GM18867 (cell line): ENCODE data around the gene TMEM203.
A peak's percentile ranks its signal among the peaks of the same experiment; 100 is the strongest.

Source experiments
- ATAC-seq: cut with Tn5 transposase; IDR thresholded peaks from one replicate; pipeline ENCODE4 v1.9.1; 2021; ENCODE audit warnings: mild to moderate bottlenecking, moderate library complexity; ENCODE audit not compliant: unreplicated experiment

Gene TMEM203

DNA sequence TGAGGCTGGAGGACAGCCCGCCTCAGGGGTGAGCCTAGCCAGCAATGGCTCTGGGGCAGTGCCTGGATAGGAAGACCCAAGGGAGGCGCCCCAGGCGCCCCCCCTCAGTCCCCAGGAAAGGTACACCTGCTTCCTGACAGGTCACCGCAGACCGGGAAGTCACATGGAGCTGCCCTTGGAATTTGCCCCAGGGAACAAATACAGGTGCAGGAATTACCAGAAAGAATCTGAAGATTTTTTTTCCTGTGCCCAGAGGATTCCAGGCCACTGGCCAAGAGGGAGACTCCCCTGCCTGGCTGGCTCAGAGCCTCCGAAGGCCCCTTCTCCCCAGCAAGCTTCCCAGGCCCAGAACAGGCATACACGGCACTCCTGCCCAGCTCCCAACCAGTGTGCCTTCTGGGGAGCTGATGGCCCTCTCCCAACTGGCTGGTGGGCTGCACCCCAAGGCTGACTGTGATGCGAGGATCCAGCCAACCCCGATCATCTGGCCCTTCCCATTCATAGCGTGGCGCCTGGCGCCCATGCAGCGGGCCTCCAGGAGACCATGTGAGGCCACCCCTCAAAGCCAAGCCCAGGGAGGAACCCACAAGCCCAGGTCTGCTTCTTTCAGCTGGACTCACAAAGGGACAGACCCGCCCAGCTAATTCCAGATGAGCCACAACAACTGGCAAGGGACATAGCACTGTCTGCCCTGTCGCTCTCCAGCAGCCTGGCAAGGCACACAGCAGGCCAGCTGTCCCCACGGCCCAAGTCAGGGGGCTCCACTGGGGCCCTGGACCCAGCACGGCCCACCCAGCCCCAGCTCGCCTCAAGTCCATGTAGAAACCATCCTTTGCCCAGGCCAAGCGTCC is 7.2 kb downstream of the TMEM203 start:
- no peak for ATAC-seq

DNA sequence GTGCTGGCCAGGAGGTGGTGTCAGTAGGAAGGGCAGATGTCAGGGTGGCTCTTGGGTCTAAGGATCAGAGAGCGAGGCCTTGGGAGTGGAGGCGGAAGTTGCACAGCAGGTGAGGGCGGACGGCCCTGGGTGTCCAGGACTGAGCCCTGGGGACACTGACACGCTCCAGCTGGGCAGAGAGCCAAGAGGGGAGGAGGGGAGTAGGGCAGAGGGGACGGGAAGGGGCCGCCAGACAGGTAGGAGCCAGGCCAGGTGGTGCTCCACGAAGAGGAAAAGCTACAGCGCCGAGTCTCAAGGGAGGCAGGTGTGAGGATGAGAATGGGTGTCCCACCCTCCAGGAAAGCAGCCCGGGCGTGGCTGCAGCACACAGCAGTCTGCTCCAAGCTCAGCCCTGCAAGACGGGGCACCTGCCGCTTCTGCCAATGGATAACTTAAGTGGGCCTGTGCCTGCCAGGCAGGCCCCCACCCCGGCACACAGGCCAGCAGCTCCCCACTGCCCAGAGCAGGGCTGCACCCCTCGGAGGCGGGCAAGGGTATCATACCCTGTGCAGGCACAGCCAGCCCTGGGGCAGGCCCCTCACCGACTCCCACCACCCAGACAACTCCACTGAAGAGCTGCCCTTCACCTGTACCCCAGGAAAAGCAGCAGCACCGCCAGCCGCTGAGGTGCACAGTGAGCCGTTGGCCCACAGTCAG is 9.8 kb downstream of the TMEM203 start:
- no peak for ATAC-seq

DNA sequence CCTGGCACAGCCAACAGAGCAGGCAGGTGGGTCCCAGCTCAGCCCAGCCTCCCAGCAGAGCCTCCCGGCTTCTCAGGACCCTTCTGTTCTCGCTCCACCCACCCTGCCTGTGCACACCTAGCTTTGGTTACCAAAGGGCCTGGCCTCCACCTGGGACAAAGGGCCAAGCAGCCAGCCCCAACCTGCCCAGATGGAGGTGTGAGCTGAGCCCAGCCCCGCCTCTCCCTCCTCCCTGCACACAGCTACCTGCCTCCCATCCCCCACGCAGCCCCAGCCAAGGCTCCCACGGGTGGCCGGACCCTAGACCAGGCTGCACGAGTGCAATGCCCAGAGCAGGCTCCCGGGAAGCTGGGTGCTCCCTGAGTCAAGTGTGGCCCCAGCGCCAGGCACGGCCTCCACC is 10.5 kb downstream of the TMEM203 start:
- no peak for ATAC-seq

DNA sequence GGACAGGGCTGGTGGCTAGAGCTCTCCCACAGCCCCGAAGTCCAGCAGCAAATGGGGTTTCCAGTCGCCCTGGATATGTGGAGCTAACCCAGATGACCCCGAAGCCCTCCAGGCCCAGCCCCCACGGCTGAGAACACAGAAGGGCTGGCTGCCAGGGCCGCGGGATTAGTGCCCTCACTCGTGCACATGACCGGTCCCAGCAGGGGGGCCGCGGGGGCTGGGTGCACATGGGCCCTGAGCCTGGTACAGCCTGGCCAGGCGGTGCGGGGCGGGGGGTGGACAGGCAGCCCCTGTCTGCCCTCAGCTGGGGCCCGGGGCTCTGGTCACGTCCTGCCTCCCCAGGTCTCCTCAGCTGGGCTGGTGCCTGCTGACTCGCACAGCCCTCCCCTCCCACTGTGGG is 11.1 kb downstream of the TMEM203 start:
- ATAC-seq = no peak

DNA sequence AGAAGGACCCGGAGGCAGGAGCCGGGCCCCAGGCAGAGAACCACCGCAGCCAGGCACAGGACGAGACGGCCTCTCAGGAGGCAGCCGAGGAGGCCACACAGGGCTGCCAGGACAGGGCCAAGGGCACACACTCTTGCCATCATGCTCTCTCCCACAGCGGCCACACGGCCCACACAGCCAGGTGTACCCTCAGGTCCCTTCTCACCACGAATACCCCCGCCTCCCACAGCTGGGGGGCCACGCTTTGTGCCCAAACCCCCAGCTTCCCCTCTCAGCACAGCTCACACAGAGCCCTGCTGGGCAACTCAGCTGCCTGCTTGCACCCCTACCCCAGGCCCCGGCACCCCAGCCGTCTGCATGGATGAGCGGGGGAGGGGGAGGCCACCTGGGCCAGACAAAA is 11.7 kb downstream of the TMEM203 start:
- ATAC-seq = no peak

DNA sequence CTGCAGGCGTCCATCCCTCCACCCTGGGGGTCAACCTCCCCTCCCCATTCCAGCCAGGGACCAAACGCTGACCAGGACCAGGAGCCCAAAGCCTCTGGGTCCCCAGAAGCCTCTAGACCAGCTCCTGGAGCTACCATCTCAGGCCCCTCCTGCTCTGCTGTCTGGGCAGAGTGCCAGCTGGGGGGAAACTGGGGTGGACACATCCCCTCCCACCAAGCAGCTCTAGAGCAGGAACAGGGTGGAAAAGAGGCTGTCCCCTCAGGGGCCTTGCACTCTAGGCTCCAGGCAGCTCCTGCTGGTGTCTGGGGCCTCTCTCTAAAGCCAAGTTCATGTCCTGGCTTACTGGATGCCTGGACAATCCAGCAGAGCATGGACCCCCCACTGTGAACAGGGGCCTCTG is 12.6 kb downstream of the TMEM203 start:
- no peak for ATAC-seq

DNA sequence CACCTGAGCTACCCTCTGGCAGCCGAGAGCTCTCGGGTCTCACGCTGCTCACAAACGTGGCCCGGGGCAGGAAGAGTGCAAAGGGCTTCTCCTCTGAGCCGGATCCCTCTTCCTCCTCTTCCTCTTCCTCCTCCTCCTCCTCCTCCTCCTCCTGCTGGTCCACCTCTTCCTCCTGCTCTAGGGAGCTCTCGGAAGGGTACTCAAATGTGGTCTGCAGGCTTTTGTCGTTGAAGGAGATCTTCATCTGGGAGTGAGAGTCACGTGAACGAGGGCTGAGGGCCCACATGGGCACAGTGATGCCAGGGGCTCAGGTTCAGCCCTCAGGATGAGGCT is 13.0 kb downstream of the TMEM203 start:
- no peak for ATAC-seq

DNA sequence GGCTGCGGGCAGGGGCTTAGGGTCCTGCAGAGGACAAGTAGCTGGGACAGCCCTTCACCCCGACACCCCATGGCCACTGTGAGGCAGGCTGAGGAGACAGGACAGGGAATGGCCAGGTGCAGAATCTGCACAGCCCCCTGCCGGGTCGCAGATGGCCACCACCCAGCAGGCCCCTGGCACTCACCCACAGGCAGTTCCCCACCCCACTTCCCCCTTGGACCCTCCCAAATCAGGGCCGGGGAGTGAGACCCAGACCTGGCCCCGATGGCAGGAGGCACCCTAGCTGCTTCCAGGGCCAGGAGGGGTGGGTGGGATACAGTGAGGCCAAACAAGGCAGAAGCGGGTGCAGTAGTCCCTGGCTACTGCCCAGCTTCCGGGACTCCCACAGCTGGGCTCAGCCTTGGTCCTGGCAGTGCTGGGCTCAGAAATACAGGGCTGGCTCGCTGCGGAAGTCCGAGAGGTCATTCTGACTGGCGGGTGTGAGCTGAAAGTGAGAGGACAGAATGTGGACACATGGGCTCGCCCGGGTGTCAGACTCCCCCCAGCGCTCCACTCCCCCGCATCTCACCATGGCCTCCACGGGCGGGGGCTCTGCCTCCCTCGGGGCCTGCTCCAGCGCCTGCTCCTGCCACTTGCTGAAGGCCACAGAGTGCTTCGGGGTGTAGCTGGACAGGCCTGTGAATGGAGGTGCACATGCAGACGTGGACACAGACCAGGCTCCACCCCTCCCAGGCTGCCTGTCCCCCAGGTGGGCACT is 13.6 kb downstream of the TMEM203 start:
- ATAC-seq = no peak

DNA sequence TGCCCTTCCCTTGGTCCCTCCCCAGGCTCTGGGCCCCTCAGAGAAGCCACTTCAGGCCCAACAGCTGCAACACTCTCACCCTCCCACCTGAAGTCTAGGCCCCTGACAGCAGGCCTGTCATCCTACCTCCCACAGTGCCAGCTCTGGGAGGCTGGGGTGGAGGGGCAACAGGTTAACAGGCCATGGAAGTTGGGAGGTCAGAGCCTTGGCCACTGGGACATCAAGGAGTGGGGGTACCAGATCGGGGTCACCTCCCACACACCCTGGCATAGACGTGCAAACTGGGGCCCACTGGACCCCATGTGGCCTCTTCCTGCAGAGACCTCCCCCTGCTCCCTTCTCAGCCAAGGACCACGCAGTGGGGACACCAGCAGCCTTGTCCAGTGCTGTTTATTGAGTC is 14.2 kb downstream of the TMEM203 start:
- ATAC-seq = no peak

DNA sequence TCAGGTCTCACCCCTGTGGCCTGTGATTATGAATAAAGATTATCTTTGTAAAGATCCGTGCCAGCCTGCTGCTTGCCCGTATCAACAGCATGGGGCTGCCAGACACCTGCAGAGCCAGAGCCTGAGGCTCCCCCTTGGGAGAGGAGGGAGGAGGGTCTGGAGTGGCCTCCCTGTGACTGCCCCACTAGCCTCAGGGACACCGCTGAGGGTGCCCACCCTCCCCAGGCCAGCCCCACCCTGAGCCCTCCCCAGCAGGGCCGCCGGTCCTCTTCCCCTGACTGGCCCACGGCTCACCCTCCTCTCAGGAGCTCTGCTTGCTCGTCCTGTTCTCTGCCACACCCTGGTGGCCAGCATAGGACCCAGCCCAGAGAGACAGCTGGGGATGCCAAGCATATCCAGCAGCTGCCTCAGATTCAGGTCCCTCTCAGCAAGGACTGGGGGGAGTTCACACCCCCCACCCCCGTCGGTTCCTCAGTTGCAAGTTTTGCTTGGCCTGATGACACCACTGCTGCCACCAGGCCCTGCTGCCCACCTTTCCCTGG is 15.1 kb downstream of the TMEM203 start:
- no peak for ATAC-seq

DNA sequence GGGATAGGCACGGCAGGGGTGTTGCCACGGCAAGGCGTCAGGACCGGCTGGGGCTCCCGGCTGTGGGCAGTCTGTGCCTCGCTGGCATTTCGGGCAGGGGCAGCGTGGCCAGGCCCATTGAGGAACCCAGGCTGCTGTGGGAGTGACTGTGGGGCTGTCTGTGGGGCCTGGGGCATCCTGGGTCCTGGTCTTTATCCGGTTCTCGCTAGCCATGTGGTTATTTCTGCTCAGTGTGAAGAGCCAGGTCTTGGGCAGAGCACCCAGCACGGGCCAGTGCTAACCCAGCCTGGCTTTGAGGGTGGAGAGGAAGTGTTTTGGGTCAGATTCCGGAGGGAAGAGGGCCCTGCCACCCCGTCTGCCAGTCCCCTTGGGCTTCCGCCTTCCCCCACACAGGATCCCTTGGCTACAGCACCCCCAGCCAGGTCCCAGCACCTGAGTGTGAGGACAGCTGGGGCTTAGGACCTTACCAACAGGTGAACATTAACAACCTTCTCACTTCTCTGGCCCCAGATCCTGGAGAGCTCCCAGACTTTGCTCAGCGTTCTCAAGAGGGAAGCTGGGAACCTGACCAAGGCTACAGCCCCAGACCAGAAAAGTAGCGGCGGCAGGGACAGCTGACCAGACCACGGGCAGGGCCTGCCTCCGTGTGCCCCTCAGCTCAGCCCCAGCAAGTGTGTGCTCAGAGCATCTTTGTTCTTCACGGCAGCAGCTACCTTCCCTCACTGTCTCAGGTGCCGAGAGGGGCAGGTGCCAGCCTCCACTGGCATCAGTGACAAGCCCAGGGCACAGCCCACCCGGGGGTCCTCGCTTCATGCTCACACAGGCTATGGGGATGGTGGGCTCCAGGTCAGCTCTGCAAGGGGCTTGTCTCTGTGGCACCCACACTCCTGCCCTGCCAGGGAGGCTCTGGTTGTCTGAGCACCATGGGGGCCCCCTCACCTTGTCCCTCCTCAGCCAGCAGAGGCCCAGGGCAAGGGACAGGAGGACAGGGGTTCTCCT is 15.9 kb downstream of the TMEM203 start:
- no peak for ATAC-seq

DNA sequence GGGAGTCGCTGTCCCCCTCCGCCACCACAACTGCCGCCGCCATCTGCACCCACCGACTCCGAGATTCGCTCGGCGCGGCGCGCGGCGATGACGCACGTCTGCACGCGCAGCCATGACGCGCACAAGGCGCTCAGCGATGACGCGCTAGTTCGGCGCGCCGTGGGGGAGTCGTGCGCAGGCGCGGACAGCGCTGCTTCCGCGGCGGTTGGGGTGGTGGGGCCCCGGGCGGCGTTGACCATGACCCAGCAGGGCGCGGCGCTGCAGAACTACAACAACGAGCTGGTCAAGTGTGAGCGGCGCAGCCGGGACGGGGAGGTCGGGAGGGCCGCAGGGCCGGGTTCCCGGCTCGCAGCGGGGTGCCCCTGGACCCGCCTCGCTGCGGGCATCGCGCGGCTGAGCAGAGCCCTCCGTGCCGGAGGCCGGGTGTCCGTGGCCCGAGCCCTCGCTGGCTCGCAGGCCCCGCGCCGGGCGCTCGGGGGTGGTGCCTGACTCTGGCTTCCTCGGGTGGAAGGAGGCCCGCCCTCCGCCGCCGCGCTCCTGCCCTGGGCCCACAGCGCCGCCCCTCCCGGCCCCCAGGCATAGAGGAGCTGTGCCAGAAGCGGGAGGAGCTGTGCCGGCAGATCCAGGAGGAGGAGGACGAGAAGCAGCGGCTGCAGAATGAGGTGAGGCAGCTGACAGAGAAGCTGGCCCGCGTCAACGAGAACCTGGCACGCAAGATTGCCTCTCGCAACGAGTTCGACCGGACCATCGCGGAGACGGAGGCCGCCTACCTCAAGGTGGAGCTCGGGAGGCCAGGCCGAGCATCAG is 16.8 kb downstream of the TMEM203 start, which contains the start of the genes ANAPC2 and SSNA1:
ANAPC2 (minus strand) TSS at position 71 of the 807 bp plus-strand sequence; CDS start at position 43, 28 bp downstream.
SSNA1 (plus strand) TSS at position 187 of the 807 bp plus-strand sequence; CDS start at position 238, 51 bp downstream.
- ATAC-seq = peak; percentile 79

DNA sequence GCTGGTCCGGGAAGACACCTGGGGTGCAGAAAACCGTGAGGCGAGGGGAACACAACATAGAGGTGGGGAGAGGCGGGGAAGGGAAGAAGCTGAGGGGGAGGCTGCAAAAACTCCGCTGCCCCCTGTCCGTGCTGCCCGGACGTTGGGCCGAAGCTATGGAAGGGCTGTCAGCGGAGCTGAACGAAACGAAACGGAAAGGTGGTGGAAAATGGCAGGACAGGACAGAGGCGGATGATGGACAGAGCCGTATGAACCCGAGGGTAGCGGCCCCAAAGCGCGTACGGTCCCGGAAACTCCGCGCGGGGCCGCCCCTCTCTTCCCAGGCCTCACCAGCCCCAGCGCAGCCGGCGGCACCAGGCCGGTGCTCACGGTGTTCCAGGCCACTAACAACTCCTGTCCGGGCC is 17.4 kb downstream of the TMEM203 start:
- ATAC-seq = no peak

DNA sequence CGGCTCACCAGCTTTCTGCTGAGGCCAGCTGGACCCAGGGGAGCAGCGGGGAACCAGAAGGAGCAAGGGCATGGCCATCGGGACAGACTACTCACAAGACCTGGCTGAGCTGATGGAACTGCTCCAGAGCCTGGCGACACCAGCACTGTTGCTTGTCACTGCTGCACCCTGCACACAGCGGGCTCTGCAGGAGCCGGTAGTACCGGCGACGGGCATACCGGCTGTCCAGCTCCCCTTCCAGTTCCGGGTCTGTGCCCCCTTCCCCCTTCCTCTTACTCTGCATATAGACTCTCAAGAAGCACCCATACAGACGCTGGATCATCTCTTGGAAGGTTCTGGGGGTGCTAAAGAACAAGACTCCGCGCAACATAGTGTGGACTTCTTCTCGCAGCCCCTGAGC is 18.1 kb downstream of the TMEM203 start:
- ATAC-seq = no peak

DNA sequence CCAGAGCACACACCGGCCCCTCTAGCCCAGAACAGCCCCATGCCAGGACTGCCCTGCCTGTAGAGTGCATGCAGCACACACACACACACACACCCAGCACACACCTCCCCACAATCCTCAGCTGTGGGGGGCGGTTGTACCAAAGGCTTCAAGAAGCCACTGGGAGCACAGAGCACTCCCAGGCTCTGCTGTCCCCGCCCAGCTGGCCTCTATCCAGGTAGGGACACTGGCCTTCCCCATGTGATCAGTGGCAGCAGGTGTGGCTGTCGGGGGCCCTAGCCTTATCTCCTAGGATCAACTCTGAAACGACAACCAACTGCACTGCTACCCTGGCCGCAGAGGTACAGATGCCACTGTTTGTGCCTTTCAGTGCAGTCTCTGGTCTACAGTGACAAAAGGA is 19.1 kb downstream of the TMEM203 start:
- no peak for ATAC-seq

DNA sequence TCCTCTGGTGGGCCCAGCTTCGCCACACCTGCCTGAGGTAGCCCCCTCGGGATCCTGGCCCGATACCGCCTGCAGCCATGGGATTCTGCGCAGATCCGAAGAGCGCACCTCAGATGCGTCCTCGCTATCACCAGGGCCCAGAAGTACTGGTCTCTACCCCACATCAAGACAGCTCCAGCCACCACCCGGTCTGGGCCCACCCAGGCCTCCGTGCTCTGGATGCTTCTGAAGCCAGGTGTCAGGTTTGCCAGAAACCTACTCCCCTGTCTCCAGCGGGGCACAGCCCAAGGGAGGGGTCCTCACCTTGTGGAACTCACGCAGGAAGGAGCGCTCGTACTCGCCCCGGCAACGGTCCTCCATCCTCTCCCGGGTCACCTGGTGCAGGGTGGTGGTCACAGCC is 19.5 kb downstream of the TMEM203 start:
- no peak for ATAC-seq

DNA sequence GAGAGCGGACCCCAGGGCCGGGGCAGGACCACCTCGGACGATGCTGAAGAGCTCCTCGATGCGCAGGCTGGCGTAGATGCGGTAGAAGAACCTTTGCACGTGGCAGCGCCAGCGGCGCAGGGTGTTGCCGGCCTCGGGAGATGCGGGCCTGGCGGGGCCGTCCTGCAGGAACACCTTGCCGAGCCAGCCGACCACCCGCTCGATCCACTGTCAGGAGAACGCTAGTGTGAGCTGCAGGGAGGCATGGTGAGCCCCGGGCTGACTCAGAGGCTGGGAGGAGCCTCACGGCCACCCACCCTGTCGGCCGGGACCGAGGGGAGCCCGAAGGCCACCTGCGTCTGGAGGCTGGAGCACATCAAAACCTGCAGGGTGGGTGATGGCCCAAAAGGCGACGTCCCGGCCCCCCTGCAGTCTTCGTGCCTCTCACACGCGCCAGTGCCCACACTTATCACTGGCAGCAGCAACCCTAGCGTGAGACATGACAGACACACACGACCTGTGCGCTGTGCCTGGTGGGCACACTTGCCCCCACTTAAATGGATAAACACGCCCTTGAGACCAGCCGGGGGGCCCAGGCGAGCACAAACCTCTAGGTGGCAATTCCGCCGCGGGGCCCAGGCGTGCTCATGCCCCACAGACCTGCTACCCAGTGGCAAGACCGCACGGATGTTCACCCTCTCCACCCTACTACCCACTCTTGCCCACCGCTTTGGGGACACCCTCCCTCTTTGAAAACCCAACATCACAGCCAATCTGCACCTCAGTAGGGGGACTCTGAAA is 20.4 kb downstream of the TMEM203 start:
- ATAC-seq = no peak

DNA sequence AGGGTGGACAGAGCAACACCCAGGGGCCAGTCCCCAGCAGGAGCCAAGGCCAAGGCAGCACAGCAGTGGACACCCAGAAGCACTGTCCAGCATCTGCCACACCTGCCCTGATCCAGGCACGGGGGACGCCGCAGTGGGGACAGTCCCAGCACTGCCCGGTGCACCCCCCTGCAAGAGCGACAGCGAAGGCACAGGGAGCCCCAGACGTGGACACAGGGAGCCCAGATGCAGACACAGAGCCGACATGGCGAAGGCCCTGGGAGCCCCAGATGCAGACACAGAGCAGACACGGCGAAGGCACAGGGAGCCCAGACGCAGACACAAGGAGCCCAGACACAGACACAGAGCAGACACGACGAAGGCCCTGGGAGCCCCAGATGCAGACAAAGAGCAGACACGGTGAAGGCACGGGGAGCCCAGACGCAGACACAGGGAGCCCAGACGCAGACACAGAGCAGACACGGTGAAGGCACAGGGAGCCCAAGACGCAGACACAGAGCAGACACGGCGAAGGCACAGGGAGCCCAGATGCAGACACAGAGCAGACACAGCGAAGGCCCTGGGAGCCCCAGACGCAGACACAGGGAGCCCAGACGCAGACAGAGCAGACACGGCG is 21.4 kb downstream of the TMEM203 start:
- no peak for ATAC-seq
